Right atrium auricular region (tissue), 2 donors: Measurements from ENCODE around the gene AP4B1. TPM values are rescaled to one million over a fixed set of nuclear protein-coding genes. Genes with fewer than 3 reads are reported as not detected.
A peak's percentile ranks its signal among the peaks of the same experiment; 100 is the strongest.

Source experiments
- DNase-seq: peaks from one replicate; pipeline ENCODE4 v3.0.0-alpha.2; 2019; ENCODE audit warnings: low spot score
- H3K27ac ChIP-seq, 2 donors: fragments of 200-600 bp; sonication (generic); 1 replicate in 1 of 2; 2 replicates in 1 of 2; pipeline ENCODE4 v1.5.1; 2016 to 2019
- H3K27me3 ChIP-seq, 2 donors: fragments of 200-600 bp; sonication (generic); one replicate each; pipeline versions ENCODE4 v1.5.1 to v1.6.0; 2017 to 2019
- H3K36me3 ChIP-seq: fragments of 200-600 bp; sonication (generic); one replicate; pipeline ENCODE4 v1.5.1; 2016
- H3K4me1 ChIP-seq, 2 donors: fragments of 200-600 bp; sonication (generic); one replicate each; pipeline versions ENCODE4 v1.5.1 to v1.6.0; 2017 to 2019
- H3K4me3 ChIP-seq, 2 donors: fragments of 200-600 bp; sonication (generic); 1 replicate in 1 of 2; 2 replicates in 1 of 2; pipeline ENCODE4 v1.5.1; 2017 to 2019; ENCODE audit warnings: mild to moderate bottlenecking in 1 of 2, moderate library complexity in 1 of 2
- H3K9me3 ChIP-seq, 2 donors: fragments of 200-600 bp; sonication (generic); one replicate each; pipeline ENCODE4 v1.5.1; 2019
- total RNA-seq, 2 donors: library from RNA; depleted of rRNA; stranded (reverse); fragments of >200 nt; gene quantifications; one replicate each; pipeline ENCODE4 v1.1.0, GENCODE V29; 2016
- TF ChIP-seq, protein P1 (sequence below), 2 donors: fragments of 200-600 bp; sonication (generic); IDR thresholded peaks; one replicate each; pipeline ENCODE4 v1.5.1; 2019; ENCODE audit warnings: antibody characterized with exemption in 2 of 2

AP4B1 gene
- total RNA-seq, 2 donors from 2014 or later = 8.3 to 9.6 TPM

DNA sequence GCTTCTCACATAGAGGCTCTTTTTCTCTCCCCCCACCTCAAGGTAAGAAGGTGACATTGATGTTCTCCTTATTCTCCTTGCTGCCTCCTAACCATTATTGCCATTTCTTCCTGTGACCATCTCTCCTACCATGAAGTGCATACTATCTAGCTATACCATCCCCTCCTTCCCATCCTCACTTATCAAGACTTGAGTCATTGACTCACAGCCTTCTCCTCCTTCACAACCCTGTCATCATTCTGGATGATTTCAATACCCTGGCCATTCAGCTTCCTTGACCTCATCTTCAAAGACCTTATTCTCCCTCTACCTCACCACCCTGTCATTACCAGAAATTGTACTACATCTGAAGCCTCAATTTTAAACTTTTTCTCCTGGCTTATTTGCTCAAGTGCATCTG is 13.6 kb upstream of the AP4B1 start:
- Histone ChIP-seq H3K4me3 (no peak overlapping the region), H3K36me3 (no peaks in the 10 kb centered on the region), H3K27me3 (no peaks in the 10 kb centered on the region), H3K4me1 (peaks cover 0 to 5% of the 10 kb centered on the region in 2 donors), H3K9me3 (no peaks in the 10 kb centered on the region), H3K27ac (no peak overlapping the region)
- TF ChIP-seq, protein P1, sequence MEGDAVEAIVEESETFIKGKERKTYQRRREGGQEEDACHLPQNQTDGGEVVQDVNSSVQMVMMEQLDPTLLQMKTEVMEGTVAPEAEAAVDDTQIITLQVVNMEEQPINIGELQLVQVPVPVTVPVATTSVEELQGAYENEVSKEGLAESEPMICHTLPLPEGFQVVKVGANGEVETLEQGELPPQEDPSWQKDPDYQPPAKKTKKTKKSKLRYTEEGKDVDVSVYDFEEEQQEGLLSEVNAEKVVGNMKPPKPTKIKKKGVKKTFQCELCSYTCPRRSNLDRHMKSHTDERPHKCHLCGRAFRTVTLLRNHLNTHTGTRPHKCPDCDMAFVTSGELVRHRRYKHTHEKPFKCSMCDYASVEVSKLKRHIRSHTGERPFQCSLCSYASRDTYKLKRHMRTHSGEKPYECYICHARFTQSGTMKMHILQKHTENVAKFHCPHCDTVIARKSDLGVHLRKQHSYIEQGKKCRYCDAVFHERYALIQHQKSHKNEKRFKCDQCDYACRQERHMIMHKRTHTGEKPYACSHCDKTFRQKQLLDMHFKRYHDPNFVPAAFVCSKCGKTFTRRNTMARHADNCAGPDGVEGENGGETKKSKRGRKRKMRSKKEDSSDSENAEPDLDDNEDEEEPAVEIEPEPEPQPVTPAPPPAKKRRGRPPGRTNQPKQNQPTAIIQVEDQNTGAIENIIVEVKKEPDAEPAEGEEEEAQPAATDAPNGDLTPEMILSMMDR (IDR thresholded peaks at IDR 0.05) = no peak
- DNase-seq = no peak

DNA sequence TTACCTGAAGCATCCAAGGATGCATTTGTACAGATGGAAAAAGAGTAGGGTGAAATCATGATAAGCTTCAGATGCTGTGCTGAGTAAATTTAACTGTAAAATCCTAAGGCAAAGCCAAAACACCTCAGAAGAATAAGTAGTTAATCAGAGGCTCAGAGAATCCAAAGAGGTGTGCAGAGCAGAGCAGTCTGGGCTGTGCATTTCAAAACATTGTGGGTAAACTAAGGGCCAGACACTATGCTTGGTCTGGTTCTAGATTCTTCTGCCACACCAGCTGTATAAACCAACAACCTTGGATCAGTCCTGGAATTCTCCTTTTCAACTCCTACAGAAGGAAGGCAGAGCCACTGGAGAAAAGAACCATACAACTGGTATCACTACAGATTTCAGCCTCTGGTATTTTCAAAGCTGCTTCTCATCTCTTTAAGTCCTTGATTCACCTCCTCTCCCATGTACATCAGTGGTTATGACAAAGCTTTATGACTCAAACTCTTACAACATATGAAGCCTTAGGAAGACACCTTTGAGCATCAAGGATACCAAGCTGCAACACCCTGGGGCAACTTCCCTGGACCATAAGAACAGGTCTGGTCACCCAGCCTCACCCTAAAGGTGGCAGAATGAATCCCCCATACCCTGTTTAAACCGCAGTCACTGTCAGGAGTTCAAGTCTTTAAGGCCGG is 12.9 kb upstream of the AP4B1 start:
- Histone ChIP-seq H3K27ac (no peak overlapping the region), H3K9me3 (no peaks in the 10 kb centered on the region), H3K27me3 (no peaks in the 10 kb centered on the region), H3K4me3 (no peak overlapping the region), H3K4me1 (peaks cover 0 to 12% of the 10 kb centered on the region in 2 donors), H3K36me3 (no peaks in the 10 kb centered on the region)
- TF ChIP-seq, protein P1 (IDR thresholded peaks at IDR 0.05) = no peak
- no peak for DNase-seq

DNA sequence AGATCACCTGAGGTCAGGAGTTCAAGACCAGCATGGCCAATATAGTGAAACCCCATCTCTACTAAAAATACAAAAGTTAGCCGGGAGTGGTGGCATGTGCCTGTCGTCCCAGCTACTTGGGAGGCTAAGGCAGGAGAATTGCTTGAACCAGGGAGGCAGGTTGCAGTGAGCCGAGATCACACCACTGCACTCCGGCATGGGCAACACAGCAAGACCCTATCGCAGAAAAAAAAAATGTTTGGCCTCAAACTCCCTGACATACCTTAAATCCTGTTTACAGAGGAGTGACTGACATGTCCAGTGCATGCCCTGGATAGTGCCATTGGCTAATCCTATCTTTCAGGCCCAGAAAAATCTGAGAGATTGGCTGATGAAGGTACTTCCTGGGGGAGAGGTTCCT is 12.4 kb upstream of the AP4B1 start:
- peaks cover 0 to 18% of the 10 kb centered on the region in 2 donors for H3K4me1 ChIP-seq

DNA sequence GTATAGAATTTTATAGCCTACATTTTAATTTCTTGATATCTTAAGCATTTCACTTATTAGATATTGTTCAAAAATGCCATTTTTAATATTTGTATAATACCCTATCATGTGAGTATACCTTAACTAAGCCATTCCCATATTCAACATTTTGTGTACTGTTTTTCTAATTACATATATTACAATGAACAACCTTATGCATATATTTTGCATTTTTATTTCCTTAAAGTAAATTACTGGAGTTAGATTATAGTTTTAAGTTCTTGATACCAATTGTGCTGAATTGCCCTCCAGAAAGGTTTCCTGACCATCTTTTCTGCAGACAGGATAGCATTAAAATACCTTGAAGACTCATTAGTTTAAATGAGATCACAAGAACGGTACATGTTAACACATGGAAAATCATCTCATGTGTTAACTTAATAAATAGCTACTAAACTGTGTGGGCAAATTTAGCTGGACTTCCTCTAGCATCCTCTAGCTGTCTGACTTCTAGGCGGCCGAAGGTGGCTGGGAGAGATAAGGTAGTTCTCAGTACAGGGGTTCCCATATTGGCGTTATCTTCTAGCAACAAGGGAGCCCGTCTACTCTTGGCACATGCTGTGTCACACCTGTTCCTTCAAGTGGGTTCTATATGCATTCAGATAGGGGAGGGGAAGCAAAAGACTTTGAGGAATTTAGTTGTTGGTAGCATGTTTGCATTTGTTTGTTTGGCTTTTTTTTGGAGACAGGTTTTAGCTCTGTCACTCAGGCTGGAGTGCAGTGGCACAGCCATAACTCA is 9.5 kb upstream of the AP4B1 start:
- H3K27ac ChIP-seq = no peak overlapping the region
- peaks cover 0 to 21% of the 10 kb centered on the region in 2 donors for H3K4me1 ChIP-seq
- H3K4me3 ChIP-seq = no peak overlapping the region
- no peaks in the 10 kb centered on the region for H3K9me3 ChIP-seq
- peaks cover 16% of the 10 kb centered on the region for H3K36me3 ChIP-seq
- no peak for DNase-seq
- no peaks in the 10 kb centered on the region for H3K27me3 ChIP-seq
- TF ChIP-seq, protein P1 (IDR thresholded peaks at IDR 0.05) = no peak

More for the DNA sequence above, 12.4 kb upstream of the AP4B1 start:
- no peak overlapping the region for H3K4me3 ChIP-seq
- no peaks in the 10 kb centered on the region for H3K36me3 ChIP-seq
- no peak for DNase-seq
- H3K9me3 ChIP-seq = no peaks in the 10 kb centered on the region
- H3K27ac ChIP-seq = no peak overlapping the region
- TF ChIP-seq, protein P1 (IDR thresholded peaks at IDR 0.05) = no peak
- H3K27me3 ChIP-seq = no peaks in the 10 kb centered on the region

DNA sequence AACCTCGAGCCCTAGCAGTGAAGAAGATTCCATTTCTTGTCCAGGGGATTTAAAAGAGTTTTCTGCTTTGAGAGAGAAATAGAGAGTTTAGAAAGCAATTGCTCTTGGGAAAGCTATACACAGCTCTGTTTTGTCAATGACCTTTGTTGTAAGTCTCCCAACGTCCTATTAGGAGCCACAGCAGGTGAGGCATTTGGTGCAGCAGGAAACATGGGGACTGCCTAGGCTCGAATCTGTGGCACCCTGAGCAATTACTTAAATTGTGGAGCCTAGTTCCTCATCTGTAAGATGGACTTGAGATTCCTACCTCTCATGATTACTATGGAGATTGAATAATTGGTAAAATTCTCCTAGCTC is 8.7 kb upstream of the AP4B1 start:
- H3K4me1 ChIP-seq = peaks cover 0 to 21% of the 10 kb centered on the region in 2 donors
- DNase-seq = no peak
- TF ChIP-seq, protein P1 (IDR thresholded peaks at IDR 0.05) = no peak
- H3K9me3 ChIP-seq = no peaks in the 10 kb centered on the region
- no peaks in the 10 kb centered on the region for H3K27me3 ChIP-seq
- peak overlapping the region in 1 of 2 donors; percentile 24 for H3K4me3 ChIP-seq
- peaks cover 24% of the 10 kb centered on the region for H3K36me3 ChIP-seq
- H3K27ac ChIP-seq = peak overlapping the region; percentile 77 to 78
